AG10803 (cell line): Measurements from ENCODE around the gene PAXX.

Source experiments
- DNase-seq: peaks from one replicate; pipeline ENCODE4 v3.0.0; 2010; ENCODE audit warnings: low read depth
- H3K4me3 ChIP-seq: 2 replicates; pipeline ENCODE4 v1.5.1; 2011; ENCODE audit warnings: mild to moderate bottlenecking, low read length, control low read depth
- TF ChIP-seq, protein P1 (sequence below): conservative IDR thresholded peaks from 2 replicates; pipeline ENCODE4 v1.5.1; 2011; ENCODE audit warnings: mild to moderate bottlenecking, low read length, control low read depth, inconsistent platforms

The PAXX gene

DNA sequence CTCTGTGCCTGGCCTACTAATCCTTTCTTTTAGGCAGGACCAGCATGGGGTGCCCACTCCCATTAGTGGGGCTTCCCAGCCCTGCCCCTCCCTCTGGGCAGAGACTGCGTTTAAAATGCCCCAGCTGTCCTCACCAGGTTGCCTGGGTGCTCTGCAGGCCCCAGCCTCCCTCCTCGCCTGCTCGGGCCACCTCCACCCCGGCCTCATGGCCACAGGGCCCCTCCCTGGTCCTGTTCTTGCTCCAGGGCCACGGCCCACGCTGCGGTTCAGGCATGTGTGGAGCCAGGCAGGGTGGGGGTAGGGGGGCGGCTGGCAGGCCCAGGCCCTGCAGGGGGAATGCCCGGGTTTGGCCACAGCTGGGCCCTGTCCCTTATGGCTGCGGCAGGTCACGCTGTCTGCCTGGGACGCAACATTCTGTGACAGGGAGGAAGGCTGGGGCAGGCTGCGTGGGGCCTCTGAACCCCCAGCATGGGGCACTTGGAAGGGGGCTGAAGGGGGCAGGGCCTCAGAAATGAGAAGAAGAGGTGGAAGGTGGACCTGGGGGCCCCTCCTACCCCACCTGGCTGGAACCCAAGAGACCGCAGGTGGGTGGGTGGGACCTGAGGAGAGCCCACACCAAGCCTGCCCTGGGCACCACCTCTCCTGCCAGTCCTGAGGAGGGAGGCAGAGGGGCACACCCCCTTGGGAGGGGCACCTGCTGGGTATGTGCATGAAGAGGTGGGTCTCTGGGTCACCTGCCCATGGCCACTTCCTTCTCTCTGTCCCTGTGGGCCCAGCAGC is 40.5 kb upstream of the PAXX start, which contains the start of gene LCN12:
LCN12 (plus strand) TSS at position 733 of the 780 bp plus-strand sequence. CDS start 55 bp downstream, outside the sequence.
- H3K4me3 ChIP-seq = no peak within 1 kb of the TSS
- no peak for DNase-seq
- TF ChIP-seq, protein P1, sequence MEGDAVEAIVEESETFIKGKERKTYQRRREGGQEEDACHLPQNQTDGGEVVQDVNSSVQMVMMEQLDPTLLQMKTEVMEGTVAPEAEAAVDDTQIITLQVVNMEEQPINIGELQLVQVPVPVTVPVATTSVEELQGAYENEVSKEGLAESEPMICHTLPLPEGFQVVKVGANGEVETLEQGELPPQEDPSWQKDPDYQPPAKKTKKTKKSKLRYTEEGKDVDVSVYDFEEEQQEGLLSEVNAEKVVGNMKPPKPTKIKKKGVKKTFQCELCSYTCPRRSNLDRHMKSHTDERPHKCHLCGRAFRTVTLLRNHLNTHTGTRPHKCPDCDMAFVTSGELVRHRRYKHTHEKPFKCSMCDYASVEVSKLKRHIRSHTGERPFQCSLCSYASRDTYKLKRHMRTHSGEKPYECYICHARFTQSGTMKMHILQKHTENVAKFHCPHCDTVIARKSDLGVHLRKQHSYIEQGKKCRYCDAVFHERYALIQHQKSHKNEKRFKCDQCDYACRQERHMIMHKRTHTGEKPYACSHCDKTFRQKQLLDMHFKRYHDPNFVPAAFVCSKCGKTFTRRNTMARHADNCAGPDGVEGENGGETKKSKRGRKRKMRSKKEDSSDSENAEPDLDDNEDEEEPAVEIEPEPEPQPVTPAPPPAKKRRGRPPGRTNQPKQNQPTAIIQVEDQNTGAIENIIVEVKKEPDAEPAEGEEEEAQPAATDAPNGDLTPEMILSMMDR = no peak

DNA sequence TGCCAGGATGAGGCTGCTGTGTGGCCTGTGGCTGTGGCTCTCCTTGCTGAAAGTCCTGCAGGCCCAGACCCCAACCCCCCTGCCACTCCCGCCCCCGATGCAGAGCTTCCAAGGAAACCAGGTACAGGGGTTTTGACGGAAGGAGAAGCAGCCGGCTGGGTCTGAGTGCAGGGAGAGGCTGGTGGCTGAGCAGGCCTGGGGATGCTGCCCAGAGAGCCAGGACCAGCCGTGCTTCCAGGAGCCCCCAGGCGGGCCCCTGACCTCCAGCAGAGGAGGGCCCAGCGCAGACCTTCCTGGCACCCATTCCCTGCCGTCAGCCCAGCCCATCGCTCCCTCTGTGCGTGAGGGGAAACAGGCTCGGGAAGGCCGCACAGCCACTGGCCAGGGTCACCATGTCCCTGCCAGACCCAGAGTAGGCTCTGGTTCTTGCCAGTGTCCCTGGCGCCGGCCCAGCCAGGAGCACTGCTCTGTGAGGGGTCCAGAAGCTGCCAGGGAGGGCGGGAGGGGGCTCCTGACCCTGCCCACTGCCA is 39.8 kb upstream of the PAXX start:
- H3K4me3 ChIP-seq = no peak overlapping the region
- DNase-seq = no peak
- TF ChIP-seq, protein P1 = no peak

DNA sequence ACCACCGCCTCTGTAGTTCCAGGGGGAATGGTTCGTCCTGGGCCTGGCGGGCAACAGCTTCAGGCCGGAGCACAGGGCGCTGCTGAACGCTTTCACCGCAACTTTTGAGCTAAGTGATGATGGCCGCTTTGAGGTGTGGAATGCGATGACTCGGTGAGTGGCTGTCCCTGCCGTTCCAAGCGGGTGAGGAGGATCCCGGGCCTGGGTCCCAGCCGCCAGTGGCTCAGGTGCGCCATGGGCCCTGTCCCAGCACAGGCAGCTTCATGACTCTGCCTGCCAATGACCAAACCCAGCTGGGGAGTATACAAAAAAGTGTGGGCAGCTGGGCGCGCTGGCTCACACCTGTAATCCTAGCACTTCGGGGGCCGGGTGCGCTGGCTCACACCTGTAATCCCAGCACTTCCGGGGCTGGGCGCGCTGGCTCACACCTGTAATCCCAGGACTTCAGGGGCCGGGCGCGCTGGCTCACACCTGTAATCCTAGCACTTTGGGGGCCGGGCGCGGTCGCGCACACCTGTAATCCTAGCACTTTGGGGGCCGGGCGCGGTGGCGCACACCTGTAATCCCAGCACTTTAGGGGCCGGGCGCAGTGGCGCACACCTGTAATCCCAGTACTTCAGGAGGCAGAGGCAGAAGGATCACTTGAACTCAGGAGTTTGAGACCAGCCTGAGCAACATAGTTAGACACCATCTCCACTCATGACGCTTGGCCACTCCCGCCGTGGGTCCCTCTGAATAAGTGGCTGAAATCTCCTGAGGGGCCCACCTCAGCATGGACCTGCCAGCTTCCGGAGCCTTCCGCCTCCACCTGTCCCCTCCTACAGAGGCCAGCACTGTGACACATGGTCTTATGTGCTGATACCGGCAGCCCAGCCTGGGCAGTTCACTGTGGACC is 39.1 kb upstream of the PAXX start:
- TF ChIP-seq, protein P1 = no peak
- no peak for DNase-seq
- no peak overlapping the region for H3K4me3 ChIP-seq

DNA sequence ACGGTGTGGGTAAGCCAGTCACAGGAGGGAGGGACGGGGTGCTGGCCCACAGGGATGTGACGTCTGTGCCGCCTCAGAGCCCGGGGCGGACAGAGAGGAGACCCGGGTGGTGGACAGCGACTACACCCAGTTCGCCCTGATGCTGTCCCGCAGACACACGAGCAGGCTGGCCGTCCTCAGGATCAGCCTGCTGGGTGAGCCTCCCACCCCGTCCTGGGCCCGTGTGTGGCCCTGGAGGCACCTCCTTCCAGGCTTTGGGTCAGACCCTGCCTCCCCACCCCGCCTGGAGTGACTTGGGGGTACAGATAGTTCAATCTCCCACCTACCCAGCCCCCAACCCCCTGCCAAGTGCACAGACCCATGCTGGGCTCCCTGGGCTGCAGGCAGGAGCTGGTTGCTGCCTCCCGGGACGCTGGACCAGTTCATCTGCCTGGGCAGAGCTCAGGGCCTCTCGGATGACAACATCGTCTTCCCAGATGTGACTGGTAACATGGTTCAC is 38.4 kb upstream of the PAXX start:
- TF ChIP-seq, protein P1 = no peak
- H3K4me3 ChIP-seq = no peak overlapping the region
- DNase-seq = no peak

DNA sequence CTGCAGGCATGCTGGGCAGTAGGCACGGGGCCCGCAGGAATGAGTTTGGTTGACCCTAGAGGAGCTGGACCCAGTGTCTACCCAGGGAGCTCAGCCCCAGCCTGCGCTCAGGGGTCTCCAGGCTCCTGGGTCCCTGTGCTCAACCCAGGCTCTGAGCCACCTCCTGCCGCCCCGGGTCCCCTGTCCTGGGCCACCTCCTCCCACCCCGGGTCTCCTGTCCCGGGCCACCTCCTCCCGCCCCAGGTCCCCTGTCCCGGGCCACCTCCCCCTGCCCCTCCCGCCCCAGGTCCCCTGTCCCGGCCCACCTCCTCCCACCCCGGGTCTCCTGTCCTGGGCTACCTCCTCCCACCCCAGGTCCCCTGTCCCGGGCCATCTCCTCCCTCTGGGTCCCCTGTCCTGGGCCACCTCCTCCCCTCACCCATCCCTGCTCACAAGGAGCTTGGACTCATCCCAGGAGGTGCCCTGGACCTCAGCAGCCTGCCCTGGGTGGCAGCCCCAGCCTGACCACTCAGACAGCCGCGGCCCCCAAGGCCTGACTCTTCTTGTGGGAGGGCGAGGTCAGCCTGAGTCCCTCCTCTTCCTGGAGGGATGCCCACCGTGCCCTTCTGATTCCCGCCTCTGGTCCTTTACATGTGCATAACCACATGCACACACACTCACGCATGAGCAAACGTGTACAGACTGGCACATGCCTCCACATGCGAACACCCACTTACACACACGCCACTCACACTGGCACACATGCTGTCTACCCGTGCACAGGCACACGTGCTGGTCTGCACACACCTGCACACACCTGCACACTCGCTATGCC is 37.7 kb upstream of the PAXX start:
- no peak overlapping the region for H3K4me3 ChIP-seq
- TF ChIP-seq, protein P1 = no peak
- no peak for DNase-seq

DNA sequence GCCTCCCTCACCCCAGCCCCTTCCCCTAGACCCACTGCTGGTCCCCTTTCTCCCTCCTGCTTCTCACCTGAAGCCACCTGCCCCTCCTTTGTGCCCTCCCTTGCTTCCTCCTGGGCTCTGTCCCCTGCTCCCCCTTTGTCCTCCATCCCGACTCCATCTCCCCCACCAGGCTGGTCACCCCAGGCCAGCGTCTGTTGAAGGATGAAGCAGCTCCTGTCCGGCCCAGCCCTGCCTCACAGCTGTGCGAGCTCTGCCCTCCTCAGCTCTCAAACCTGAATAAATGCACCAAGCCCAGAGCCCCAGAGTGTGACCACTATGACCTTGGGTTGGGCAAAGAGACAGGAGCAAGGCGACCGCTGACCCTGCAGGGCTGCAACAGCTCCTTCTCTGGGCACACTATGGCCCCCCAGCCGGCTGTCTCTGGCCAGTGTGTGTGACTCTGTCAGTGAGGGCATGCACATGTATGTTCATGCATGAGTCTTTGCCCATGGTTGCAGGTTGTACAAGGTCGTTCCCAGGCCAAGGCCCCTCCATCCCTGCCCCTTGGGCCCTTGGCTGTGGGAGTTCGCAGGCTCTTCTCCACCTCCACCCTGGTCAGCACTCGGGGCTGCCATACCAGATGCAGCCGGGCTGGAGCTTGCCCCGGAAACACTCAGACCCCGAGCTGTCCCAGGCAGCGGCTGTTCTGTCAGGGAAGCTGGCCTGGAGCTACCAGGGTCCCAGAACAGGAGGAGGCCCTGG is 36.9 kb upstream of the PAXX start:
- DNase-seq = no peak
- TF ChIP-seq, protein P1 = no peak
- no peak overlapping the region for H3K4me3 ChIP-seq
